HG03457 (cell line): ENCODE measurements around the gene PRKCH.

Source experiments
- ATAC-seq: cut with Tn5 transposase; IDR thresholded peaks from one replicate; pipeline ENCODE4 v1.9.1; 2021; ENCODE audit warnings: moderate number of reproducible peaks; ENCODE audit not compliant: unreplicated experiment

PRKCH gene

DNA sequence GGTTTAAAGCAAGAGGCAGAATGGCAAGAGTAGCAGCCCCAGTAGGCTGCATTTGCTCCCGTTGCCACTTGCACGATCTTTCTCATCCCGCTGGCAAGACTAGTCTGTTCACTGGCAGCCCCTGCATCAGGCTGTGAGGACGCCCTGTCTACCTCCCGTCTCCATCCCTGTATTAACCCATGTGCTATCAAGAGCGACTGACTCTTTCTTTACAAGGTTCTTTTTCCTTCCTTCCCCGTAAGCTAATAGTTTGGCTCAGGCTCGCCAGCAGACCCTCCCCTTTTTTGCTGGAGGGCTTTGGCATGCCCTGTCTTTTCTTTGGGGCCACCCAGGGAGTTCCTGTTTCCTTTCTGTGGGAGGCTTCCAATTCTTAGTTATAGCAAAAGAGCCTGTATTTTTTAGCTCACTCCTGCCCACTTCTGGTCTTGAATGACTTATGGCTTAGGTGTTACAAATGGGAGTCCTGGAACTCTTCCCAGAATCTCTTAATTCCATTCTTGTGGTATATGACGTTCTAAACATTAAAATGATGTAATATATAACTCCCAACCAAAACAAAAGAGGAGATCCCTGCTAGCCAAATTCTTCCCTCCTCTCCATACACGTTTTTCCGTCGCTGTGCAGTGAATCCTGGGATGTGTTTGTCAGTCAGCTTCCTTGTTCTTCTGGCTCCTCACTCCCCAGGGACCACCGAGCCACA lies 149.0 kb downstream of the PRKCH start:
- ATAC-seq: no peak

DNA sequence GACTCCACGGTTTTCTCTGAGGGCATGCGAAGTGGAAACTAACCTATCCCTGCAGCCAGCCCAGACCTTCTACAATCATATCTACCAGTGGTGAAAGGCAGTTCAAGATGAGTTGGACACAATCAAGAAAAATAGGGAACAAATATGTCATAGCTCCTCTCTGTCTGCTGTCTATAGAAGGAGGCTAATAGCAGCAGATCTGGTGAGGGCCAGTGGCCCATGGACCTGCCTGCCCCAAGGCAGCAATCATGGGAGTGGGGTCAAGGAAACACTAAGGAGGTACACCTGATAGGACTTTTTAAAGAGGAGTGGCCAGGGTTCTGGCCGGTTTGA lies 149.5 kb downstream of the PRKCH start:
- no peak for ATAC-seq

DNA sequence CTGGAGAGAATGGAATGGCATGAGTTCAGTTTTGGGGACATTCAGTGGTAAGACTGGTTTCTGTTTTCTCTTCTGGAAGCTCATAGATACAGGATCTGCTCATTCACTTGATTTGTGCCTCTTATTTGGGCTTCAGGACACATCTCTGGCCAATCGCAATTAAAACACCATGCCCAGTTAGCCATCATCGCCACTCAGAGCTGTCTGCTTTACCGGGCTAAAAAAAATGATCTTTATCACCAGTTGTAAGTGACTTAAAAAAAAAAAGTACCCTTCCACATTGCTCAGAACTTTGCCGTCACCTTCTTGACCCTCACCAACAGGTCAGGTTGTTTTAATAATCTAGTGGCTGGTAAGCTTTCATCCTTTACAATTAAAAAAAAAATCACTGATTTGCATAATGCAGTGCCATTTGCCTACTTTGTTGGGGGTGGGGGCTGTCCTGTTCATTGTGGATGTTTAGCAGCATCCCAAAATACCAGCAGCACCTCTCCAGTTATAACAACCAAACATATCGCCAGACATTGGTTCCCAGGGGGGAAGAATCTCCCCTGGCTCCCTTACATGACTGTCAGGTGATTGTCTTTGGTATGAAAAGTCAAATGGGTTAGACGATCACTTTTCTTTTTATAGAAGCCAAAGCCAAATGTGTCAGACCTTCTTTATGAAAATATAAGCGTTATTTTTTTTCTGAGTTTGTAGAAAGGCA lies 150.1 kb downstream of the PRKCH start:
- no peak for ATAC-seq

DNA sequence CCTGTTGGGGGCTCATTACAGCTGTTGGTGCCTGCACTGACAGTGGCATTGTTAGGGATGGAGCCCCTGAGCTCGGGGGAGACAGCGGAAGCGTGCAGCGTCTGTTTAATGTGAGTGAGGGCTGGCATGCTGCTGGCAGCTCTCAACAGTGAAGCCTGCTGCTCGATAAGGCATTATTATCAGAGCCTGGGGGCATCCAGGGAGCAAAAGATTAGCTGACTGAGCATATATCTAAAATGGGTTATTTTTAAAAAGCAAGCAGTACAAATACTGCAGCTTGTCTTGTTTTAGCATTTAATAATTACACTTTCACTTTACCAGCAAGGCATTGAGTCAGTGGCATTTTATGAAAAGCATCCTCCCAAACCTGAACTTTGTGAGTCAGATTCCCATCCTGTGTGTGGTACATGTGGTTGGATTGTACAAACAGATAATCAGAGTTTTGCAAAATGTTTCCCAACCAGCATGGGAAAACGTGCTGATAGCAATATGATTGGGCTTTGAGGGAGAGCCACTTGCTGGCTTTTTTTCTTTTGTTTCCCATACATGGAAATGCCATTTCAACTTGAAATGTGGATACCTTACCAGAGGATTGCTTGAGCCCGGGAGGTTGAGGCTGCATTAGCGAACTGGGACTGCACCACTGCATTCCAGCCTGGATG lies 150.8 kb downstream of the PRKCH start:
- no peak for ATAC-seq

DNA sequence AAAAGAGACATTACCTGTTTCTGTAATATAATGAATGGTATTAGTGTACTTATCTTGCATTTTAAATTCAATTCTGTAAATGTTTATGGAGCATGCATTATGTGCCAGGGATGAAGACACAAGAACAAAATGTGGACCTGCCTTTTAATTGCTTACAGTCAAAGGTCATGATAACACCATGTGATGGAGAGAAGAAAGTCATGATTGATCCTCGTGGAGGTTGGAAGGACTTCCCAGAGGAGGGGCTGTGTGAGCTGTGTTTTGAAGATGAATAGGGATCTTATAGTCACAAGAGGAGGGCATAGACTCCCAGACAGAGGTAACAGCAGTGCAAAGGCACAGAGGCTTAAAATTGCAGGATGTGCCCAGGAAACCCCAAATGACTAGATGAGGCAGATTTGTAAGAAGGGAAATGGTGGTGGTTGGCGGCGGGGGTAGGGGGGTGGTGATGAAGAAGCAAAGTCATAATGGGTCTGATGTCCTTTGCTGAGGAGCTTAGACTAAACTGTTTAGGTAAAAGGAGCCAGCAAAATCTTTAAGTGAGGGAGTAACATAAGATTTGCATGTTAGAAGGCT lies 151.5 kb downstream of the PRKCH start:
- no peak for ATAC-seq

DNA sequence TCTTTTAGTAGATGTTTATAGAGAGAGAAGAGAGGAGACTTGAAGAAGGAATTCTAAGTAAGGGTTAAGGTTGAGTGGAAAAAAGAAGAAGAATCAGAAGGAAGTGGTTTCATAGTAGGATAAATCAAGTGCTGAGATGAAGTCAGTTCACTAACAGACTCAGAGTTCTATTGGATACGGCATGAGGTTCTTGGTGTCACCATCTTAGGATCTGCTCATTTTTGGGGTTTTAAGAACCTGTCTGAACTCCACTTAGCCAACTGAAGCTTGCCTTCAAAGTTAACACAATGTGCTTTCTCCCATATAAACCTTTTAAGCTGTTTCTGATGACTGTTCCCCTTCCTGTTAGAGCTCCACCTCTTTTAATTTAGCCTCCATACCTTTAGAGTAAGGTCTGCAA lies 152.6 kb downstream of the PRKCH start:
- ATAC-seq: no peak

DNA sequence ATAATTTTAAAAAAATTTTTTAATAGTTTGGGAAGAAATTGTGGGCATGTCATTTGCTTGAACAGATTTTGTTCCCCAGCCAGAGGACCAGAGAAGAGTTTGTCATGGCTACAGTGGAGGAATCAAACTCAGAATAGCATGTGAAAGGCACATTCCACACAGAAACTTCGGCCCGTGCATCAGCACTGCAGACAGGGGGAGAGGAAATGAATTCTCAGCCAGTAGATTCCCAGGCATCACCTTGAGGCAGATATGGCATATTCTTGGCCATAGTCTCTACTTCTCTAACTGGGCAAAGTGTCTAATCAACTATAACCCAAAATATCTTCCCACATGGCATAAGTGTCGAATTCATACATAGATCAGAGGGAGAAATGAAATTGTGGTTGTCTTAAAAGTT lies 153.3 kb downstream of the PRKCH start:
- ATAC-seq: no peak

DNA sequence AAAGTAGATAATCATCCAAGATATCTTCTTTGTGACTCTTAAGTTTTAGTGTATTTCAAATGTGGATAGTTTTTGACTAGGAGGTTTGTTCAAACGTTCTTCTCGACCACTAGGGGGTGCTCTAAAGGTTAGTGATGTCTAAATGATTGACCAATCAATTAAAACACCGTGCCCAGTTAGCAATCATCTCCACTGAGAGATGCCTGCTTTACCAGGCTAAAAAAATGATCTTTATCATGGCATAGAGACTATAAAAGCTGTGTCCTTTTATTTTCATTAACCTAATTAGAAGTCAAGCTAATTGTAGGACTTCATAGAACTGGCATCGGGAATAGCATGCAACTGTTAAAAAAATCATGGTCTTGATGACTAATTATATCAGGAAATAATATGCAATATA lies 153.9 kb downstream of the PRKCH start:
- no peak for ATAC-seq

DNA sequence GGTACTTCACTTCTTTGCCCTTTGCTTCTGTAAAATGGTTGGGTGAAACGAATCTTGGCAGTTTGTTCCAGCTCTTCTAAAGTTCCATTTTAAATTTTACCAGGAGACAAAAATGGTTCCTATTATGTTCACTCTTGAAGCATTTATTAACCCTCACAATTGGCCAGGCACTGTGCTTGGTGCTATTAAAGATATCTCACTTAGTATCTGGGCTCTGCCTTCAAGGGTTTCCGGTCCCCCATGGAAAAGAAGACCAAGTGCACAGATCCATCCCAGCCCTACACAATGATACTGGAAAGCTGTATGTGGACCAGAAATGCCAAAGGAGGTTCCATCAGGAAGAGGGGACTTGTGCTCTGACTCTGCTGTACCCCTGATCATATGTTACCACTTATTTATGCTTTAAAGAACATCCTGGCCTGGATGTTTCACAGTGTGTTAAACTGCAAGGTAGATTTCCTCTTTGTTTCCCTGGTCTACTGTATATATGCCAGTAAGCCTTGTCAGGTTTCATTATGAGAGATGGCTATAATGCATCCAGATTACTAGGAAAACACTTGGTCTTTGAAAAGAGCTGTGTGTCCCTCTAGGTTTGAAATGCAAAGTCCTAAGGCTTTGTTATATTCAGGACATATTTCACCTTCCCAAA lies 154.8 kb downstream of the PRKCH start:
- ATAC-seq: no peak

DNA sequence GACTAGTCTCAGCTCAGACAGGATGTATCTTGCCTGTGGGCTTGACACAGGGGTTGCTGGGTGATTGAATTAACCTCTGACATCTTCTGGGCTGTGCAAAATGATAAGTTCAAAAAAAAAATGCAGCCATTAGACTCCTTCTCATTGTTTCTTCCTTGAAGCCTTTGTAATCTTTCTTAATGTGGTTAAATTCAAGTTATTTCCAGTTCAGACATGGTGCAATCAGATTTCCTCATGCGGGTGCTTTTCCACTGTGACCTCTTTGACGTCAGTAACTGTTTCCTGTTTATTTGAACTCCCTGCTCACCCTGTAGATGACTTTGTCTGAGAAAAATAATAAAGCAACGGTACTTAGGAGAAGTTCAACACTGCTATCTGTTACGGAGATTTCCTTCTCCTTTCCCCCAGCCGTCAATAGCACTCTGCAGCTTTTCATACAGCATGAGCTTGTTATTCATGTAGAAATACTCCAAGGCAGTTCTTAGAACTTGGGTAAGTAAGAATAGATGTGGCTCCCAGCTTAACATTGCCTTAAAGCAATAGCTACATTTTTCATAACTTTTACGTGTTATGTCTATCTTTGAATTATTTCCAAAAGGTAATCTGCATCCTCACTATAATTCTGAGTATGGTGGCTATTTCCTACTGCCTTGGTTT lies 155.5 kb downstream of the PRKCH start:
- no peak for ATAC-seq

DNA sequence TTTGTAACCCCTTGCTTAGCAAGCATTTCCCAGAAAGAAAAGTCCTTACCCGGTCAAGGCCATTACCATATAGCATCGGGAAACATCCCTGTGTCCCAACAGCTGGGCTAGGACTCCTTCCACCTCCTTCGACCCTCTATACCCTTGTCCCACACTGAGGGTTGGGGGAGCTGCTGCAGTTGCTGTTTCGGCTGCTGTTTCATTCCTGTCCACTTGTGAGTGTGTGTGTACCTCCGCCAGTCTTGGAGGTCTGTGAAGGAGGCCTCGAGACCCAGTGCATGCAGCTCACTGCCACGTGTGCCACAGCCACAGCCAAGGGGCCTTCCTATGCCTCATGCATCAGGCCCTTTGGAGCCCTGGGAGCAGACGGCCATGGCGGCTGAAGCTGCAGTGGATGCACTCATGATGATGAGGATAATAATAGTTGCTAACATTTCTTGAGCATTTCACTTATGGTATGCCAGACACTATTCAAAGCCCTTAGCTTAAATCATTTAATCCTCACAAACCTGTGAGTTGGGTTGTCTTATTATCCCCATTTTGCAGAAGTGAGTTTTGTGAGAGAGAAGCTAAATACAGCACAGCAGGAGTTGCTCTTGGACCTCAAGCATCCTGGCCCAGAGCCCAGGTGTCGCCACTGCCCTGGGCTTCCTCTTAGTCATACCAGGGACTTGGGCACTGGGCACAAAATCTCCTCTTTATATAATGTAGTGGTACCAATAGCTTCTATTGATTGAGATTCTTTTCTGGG lies 156.5 kb downstream of the PRKCH start:
- no peak for ATAC-seq

DNA sequence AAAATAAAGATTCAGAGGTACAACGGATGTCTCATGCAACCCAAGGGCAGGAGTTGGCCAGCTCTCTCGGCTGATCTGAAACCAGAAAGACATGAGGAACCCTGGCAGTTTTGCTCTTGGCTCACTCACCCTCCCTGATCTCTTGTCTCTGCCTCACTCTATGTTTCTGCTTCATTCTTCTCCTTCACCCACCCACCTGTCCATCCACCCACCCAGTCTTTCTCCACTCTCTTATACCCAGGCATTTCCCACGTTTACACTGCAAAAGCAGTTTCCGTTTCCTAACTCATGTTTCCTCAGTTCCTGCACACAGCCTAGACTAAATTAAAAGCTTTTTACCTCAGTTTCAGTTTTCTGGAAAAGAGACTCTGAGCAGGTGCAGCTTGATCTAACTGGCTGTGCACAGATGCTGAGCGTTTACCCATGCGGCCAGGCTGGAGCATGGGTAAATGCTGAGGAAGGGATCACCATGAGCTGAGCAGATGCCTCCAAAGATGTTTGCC lies 157.6 kb downstream of the PRKCH start:
- no peak for ATAC-seq

DNA sequence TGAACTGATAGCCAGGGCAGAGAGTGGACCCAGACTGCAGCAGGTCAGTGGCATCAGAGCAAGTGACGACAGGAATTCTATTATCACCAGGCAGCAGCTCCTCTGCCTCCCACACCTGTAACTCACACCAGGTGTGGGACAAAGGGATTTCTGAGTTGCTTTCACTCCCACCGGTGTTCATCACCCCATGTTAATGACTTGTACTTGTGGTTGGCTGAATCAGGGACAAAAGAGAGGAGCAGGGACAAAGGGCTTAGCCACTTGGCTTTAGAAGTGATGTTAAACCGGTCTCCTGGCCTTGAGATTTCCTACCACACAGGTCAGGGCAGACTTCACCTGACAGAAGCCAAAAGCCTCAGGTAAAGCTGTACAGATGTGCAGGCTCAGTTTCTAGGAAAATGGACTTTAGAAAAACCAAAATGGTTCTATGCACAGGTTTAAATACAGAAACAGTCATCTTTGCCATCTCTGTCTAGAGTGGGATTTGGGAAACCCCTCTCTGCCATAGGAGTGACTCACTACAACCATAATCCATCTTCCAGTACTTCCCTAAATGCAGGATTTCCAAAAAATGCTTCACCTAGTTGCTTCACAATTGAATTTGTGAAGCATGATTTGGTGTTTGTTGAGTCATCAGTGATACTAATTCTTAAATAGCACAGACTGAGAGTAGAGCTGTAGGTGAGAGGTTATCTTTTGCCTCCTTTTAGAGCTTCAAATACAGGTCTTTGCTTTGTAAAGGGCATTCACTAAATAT lies 158.5 kb downstream of the PRKCH start:
- ATAC-seq: no peak

DNA sequence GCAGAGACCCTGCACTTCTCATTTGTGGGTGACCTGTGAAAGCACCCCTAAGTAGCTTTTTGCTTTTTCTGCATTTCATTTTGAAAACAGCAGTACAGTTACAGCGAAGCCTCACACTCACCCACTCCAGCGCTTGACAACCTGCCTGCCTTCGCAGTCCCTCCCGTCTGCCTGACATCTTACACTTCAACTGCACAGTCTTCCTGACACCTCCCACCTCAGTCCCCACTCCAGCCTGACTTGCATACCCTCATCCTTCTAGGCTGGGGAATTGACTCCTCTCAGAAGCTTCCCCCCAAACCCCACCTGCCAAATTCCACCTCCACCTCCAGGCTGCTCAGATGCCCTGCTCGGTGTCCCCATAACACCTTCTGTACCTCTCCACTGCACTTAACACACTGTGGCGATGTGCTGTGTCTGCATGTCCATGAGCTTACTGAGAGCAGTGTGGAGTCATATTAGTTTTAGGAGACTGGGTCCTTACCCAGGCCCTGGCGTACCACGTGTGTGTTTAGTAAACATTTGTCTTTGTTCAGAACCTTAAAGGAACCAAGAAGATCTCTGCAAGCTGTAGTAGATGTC lies 159.4 kb downstream of the PRKCH start:
- ATAC-seq: no peak

DNA sequence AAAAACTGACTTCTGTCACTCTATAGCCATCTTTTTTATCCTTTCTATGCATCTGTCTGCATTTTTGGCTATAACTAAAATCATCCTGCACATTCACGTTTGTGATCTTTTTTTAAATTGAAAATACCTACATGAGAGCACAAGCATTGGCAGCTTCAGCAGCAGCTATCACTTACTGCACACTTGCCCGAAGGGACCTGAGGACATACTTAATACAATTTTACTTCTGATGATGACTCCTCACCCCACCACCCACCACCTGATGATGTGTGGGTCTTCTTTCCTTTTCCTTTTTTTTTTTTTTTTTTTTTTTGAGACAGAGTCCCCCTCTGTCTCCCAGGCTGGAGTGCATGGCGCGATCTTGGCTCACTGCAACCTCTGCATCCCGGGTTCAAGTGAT lies 160.3 kb downstream of the PRKCH start:
- no peak for ATAC-seq

DNA sequence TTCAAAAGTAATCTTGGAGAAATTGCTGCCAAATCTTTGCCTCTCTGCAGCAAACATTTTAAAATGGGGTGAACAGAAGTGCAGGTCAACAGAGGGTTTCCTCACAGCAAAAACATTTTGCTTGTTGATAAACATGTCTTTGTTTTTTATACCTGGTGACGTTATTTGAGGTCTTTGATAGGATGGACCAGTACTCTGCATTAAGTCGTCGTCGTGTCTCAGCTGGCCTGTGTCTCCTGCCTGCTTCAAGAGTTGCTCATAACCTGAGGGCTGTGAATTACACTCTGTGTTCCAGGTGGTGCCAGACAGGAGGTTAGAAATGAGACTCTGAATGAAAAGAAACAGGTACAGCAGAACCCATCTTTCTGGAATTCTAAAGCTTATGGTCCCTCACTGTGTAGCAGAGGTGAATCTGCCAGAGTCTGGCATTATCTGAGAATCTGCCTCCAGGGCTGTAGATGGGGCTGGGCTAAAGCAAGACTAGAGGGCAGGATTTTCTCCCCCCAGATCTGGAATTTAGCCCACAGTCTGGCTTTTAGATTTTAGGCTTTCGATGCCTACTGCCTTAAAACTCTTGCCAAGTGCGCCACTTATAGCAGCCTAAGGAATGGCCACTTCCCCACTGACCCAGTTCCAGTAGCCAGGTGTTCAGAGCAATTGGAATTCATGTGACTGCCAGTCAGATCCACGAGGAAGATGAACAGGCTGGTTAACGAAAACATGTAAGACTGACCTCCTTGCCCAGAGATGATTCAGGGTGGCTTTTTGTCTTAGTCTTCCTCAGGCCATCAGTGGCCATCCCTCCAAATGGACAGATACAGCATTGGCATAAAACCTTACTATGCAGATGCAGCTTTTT lies 161.2 kb downstream of the PRKCH start:
- ATAC-seq: no peak

DNA sequence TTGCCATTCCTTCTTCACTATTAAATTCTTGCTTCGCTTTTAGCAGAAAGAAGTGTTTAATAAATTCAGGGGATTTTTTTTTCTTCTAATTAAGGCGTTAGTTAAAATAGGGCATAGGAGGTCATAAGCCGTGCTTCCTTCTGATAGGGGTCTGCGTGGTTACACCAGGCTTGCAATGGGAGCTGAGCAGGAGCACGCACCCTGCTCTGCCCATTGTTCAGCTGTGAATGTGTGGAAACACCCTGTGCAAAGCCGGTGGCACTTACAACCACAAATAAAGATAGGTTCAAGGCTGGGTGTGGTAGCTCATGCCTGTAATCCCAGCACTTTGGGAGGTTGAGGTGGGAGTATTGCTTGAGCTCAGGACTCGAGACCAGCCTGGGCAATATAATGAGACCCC lies 162.1 kb downstream of the PRKCH start:
- no peak for ATAC-seq

DNA sequence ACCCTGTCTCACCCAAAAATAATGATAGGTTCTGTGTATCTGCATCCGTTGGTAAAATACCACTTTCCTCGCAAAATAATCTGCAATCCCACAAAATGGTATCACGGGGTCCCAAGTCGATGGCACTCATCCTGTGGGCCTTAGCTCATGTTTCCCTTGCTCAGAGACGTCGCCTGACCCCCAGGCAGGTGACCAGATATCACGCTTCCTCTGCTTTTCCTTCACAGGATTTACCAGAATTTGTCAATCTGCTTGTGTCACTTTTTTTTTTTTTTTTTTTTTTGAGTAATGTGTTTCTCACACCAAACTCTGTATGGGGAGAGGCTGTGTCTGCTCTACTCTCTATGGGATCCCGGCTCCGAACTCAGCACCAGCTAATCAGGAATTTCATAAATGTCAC lies 162.7 kb downstream of the PRKCH start:
- ATAC-seq: no peak
